ENCODE results near the gene CPS1. TPM values are rescaled to one million over a fixed set of nuclear protein-coding genes. Genes with fewer than 3 reads are reported as not detected.

CPS1 gene
- total RNA-seq, 1 donor from 2014 or later: 3.7 TPM

DNA sequence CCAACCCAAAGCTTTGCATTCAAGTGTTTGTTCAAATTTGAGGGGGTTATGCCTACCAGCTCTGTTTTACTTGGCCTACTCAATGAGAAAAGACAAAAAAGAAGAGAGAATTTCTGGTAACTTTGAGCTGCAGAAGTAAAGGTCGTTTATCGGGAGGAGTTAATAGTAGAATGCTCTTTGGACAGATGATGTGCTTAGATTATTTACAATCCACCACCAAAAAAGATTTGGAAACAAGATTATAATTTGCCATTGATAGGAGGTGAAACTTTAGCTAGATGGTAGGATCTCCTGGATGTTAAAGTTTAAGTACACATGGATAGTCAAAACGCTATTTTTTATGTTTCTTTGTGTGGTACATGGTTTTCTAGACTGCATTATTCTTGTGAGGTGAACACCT, 24.9 kb upstream of the CPS1 start:
- H3K9me3 ChIP-seq (ENCODE audit: control insufficient read depth in 3 of 3, low read length in 3 of 3): no peaks in the 10 kb centered on the region
- H3K9ac ChIP-seq (ENCODE audit: low read depth in 1 of 3, low read length in 3 of 3): no peak overlapping the region
- H3K36me3 ChIP-seq (ENCODE audit: control insufficient read depth in 3 of 3, insufficient read depth in 3 of 3, low read length in 3 of 3): no peaks in the 10 kb centered on the region
- no peak overlapping the region for H3K4me3 ChIP-seq (ENCODE audit: low read length in 3 of 3)
- no peaks in the 10 kb centered on the region for H3K4me1 ChIP-seq (ENCODE audit: control insufficient read depth in 3 of 3, insufficient read depth in 3 of 3, low read length in 3 of 3)
- H3K27me3 ChIP-seq (ENCODE audit: control insufficient read depth in 3 of 3, insufficient read depth in 3 of 3, low read length in 3 of 3): no peaks in the 10 kb centered on the region
- H3K27ac ChIP-seq (ENCODE audit: low read depth, low read length): no peak overlapping the region

- no peak overlapping the region for H3K9ac ChIP-seq (ENCODE audit: low read depth in 1 of 3, low read length in 3 of 3)
- H3K9me3 ChIP-seq (ENCODE audit: control insufficient read depth in 3 of 3, low read length in 3 of 3): no peaks in the 10 kb centered on the region
- no peaks in the 10 kb centered on the region for H3K4me1 ChIP-seq (ENCODE audit: control insufficient read depth in 3 of 3, insufficient read depth in 3 of 3, low read length in 3 of 3)
Observed at GRCh38 chr2:210533389-210533788, 23.0 kb upstream of the CPS1 start.

GRCh38 chr2:210534879-210535278, 21.5 kb upstream of the CPS1 start:
- Histone ChIP-seq H3K4me3 (ENCODE audit: low read length in 3 of 3) (no peak overlapping the region), H3K27ac (ENCODE audit: low read depth, low read length) (no peak overlapping the region), H3K27me3 (ENCODE audit: control insufficient read depth in 3 of 3, insufficient read depth in 3 of 3, low read length in 3 of 3) (no peaks in the 10 kb centered on the region), H3K9me3 (ENCODE audit: control insufficient read depth in 3 of 3, low read length in 3 of 3) (no peaks in the 10 kb centered on the region), H3K4me1 (ENCODE audit: control insufficient read depth in 3 of 3, insufficient read depth in 3 of 3, low read length in 3 of 3) (no peaks in the 10 kb centered on the region), H3K9ac (ENCODE audit: low read depth in 1 of 3, low read length in 3 of 3) (no peak overlapping the region), H3K36me3 (ENCODE audit: control insufficient read depth in 3 of 3, insufficient read depth in 3 of 3, low read length in 3 of 3) (no peaks in the 10 kb centered on the region)

More at GRCh38 chr2:210533389-210533788, 23.0 kb upstream of the CPS1 start:
- H3K36me3 ChIP-seq (ENCODE audit: control insufficient read depth in 3 of 3, insufficient read depth in 3 of 3, low read length in 3 of 3): no peaks in the 10 kb centered on the region
- no peak overlapping the region for H3K27ac ChIP-seq (ENCODE audit: low read depth, low read length)
- H3K27me3 ChIP-seq (ENCODE audit: control insufficient read depth in 3 of 3, insufficient read depth in 3 of 3, low read length in 3 of 3): no peaks in the 10 kb centered on the region
- H3K4me3 ChIP-seq (ENCODE audit: low read length in 3 of 3): no peak overlapping the region

- no peaks in the 10 kb centered on the region for H3K4me1 ChIP-seq (ENCODE audit: control insufficient read depth in 3 of 3, insufficient read depth in 3 of 3, low read length in 3 of 3)
- H3K27ac ChIP-seq (ENCODE audit: low read depth, low read length): no peak overlapping the region
- H3K4me3 ChIP-seq (ENCODE audit: low read length in 3 of 3): no peak overlapping the region
- H3K27me3 ChIP-seq (ENCODE audit: control insufficient read depth in 3 of 3, insufficient read depth in 3 of 3, low read length in 3 of 3): no peaks in the 10 kb centered on the region
- no peaks in the 10 kb centered on the region for H3K36me3 ChIP-seq (ENCODE audit: control insufficient read depth in 3 of 3, insufficient read depth in 3 of 3, low read length in 3 of 3)
- H3K9me3 ChIP-seq (ENCODE audit: control insufficient read depth in 3 of 3, low read length in 3 of 3): no peaks in the 10 kb centered on the region
- H3K9ac ChIP-seq (ENCODE audit: low read depth in 1 of 3, low read length in 3 of 3): no peak overlapping the region
Observed at GRCh38 chr2:210536973-210537650, 19.3 kb upstream of the CPS1 start.

GRCh38 chr2:210539035-210539434, 17.4 kb upstream of the CPS1 start:
- H3K36me3 ChIP-seq (ENCODE audit: control insufficient read depth in 3 of 3, insufficient read depth in 3 of 3, low read length in 3 of 3): no peaks in the 10 kb centered on the region
- no peaks in the 10 kb centered on the region for H3K27me3 ChIP-seq (ENCODE audit: control insufficient read depth in 3 of 3, insufficient read depth in 3 of 3, low read length in 3 of 3)
- H3K9me3 ChIP-seq (ENCODE audit: control insufficient read depth in 3 of 3, low read length in 3 of 3): no peaks in the 10 kb centered on the region
- H3K27ac ChIP-seq (ENCODE audit: low read depth, low read length): no peak overlapping the region
- no peak overlapping the region for H3K9ac ChIP-seq (ENCODE audit: low read depth in 1 of 3, low read length in 3 of 3)
- H3K4me3 ChIP-seq (ENCODE audit: low read length in 3 of 3): no peak overlapping the region
- no peaks in the 10 kb centered on the region for H3K4me1 ChIP-seq (ENCODE audit: control insufficient read depth in 3 of 3, insufficient read depth in 3 of 3, low read length in 3 of 3)

DNA sequence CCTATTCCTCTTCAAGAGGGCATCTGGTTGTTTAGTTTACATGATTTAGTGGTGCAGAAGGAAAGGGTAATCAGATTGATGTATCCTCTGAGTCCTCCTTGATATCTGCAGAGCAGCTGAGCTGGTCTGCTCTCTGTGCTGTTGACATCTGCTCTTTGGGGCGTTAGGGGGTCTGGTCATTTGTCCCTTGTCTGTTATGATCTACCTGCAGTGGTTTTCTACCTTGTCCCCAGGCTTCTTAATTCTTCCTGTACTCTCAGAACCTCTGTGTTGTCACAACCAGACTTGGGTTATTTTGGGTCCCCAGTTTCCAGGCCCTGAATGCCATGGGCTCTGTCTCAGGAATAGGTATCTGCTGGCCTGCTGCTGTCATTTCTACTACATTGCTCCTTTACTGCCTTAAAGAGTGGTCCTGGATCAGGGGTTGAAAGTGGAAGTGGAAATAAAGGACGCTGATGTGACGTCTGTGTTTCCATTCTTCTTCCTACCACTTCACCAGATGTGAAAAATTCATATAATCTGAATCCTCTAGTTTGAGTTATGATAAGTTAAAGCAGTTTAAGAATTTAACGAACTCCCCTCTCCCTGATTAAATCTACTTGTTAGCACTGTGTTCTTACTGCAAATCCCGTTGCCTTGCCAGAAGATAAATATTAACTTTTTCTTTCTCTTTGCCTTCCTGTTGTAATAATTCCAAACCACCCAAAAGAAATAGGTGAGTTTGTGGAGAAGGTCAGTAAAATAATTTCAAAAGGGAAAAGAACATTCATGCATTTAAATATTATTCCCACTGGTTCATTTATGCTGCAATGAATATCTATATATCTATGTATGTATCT, 16.6 kb upstream of the CPS1 start:
- Histone ChIP-seq H3K9ac (ENCODE audit: low read depth in 1 of 3, low read length in 3 of 3) (no peak overlapping the region), H3K27ac (ENCODE audit: low read depth, low read length) (no peak overlapping the region), H3K4me3 (ENCODE audit: low read length in 3 of 3) (no peak overlapping the region), H3K27me3 (ENCODE audit: control insufficient read depth in 3 of 3, insufficient read depth in 3 of 3, low read length in 3 of 3) (no peaks in the 10 kb centered on the region), H3K4me1 (ENCODE audit: control insufficient read depth in 3 of 3, insufficient read depth in 3 of 3, low read length in 3 of 3) (no peaks in the 10 kb centered on the region), H3K36me3 (ENCODE audit: control insufficient read depth in 3 of 3, insufficient read depth in 3 of 3, low read length in 3 of 3) (no peaks in the 10 kb centered on the region), H3K9me3 (ENCODE audit: control insufficient read depth in 3 of 3, low read length in 3 of 3) (no peaks in the 10 kb centered on the region)

DNA sequence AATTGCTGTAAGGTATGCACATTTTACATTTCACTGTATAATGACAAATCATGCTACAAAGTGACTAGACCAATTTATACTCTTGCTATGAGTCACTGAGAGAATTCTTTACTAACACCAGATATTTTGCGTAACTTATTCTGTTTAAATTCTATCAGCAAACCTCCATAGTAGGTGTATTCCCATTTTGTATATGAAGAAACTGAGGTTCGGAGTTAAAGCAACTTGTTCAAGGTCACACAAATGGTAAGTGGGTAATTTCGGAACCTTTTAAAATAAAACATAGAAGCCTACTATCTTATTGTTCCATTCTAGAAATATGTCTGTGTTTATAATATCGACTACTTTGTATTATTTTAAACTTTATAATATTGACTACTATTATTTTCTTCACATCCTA, 15.9 kb upstream of the CPS1 start:
- no peak overlapping the region for H3K9ac ChIP-seq (ENCODE audit: low read depth in 1 of 3, low read length in 3 of 3)
- no peak overlapping the region for H3K27ac ChIP-seq (ENCODE audit: low read depth, low read length)
- H3K4me3 ChIP-seq (ENCODE audit: low read length in 3 of 3): no peak overlapping the region
- no peaks in the 10 kb centered on the region for H3K36me3 ChIP-seq (ENCODE audit: control insufficient read depth in 3 of 3, insufficient read depth in 3 of 3, low read length in 3 of 3)
- no peaks in the 10 kb centered on the region for H3K4me1 ChIP-seq (ENCODE audit: control insufficient read depth in 3 of 3, insufficient read depth in 3 of 3, low read length in 3 of 3)
- H3K27me3 ChIP-seq (ENCODE audit: control insufficient read depth in 3 of 3, insufficient read depth in 3 of 3, low read length in 3 of 3): no peaks in the 10 kb centered on the region
- no peaks in the 10 kb centered on the region for H3K9me3 ChIP-seq (ENCODE audit: control insufficient read depth in 3 of 3, low read length in 3 of 3)

DNA sequence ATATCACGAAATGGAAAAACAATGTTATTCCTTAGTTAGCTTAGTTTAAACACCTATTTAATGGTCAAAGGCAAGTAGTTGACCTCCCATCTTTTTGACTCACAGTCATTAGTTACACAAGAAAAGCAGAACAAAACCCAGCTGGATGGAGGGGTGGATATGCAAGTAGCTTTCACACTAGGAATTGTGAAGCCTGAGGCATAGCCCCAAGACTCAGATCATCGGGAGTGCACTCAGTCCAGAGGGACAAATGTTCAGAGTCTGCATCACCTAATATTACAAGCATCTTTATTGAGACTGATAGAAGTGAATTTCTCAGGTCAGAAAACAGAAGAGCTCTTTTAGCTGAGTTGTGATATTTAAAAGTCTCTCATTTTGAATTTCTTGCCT, 15.5 kb upstream of the CPS1 start:
- no peak overlapping the region for H3K9ac ChIP-seq (ENCODE audit: low read depth in 1 of 3, low read length in 3 of 3)

DNA sequence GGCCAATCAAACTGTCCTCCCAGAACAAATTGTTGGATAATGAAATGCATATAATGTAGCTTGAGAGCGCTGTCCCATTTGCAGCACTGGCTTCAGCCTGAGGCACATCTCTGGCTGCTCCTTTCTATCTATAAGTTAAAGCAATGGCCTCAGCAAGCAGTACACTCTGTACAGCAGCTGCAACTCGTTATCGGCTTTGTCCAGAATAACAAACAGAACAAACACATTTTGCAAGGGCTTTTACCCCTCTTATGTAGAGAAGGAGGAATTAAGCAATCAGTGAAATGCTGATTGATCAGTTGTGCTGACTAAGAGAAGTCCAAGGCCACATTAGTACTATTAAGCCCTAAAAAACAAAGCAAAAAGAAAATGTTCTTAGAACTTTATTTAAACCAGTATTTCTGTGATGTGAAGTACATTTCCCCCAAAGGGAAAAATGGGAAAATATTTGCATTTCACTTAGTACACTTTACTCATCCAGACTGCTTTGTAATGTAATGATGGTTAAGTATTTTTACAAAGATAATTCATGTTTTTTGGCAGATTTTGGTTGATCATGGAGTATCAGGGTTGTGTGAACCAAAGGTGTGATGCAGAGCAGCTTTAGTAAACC, 15.0 kb upstream of the CPS1 start:
- no peak overlapping the region for H3K4me3 ChIP-seq (ENCODE audit: low read length in 3 of 3)
- no peaks in the 10 kb centered on the region for H3K36me3 ChIP-seq (ENCODE audit: control insufficient read depth in 3 of 3, insufficient read depth in 3 of 3, low read length in 3 of 3)
- no peak overlapping the region for H3K9ac ChIP-seq (ENCODE audit: low read depth in 1 of 3, low read length in 3 of 3)
- no peak overlapping the region for H3K27ac ChIP-seq (ENCODE audit: low read depth, low read length)
- H3K9me3 ChIP-seq (ENCODE audit: control insufficient read depth in 3 of 3, low read length in 3 of 3): no peaks in the 10 kb centered on the region
- no peaks in the 10 kb centered on the region for H3K27me3 ChIP-seq (ENCODE audit: control insufficient read depth in 3 of 3, insufficient read depth in 3 of 3, low read length in 3 of 3)
- no peaks in the 10 kb centered on the region for H3K4me1 ChIP-seq (ENCODE audit: control insufficient read depth in 3 of 3, insufficient read depth in 3 of 3, low read length in 3 of 3)

More for the DNA sequence above, 15.5 kb upstream of the CPS1 start:
- Histone ChIP-seq H3K9me3 (ENCODE audit: control insufficient read depth in 3 of 3, low read length in 3 of 3) (no peaks in the 10 kb centered on the region), H3K27me3 (ENCODE audit: control insufficient read depth in 3 of 3, insufficient read depth in 3 of 3, low read length in 3 of 3) (no peaks in the 10 kb centered on the region), H3K36me3 (ENCODE audit: control insufficient read depth in 3 of 3, insufficient read depth in 3 of 3, low read length in 3 of 3) (no peaks in the 10 kb centered on the region), H3K4me3 (ENCODE audit: low read length in 3 of 3) (no peak overlapping the region), H3K27ac (ENCODE audit: low read depth, low read length) (no peak overlapping the region), H3K4me1 (ENCODE audit: control insufficient read depth in 3 of 3, insufficient read depth in 3 of 3, low read length in 3 of 3) (no peaks in the 10 kb centered on the region)

- H3K27me3 ChIP-seq (ENCODE audit: control insufficient read depth in 3 of 3, insufficient read depth in 3 of 3, low read length in 3 of 3): no peaks in the 10 kb centered on the region
- H3K4me1 ChIP-seq (ENCODE audit: control insufficient read depth in 3 of 3, insufficient read depth in 3 of 3, low read length in 3 of 3): no peaks in the 10 kb centered on the region
- H3K27ac ChIP-seq (ENCODE audit: low read depth, low read length): no peak overlapping the region
- no peaks in the 10 kb centered on the region for H3K36me3 ChIP-seq (ENCODE audit: control insufficient read depth in 3 of 3, insufficient read depth in 3 of 3, low read length in 3 of 3)
- no peaks in the 10 kb centered on the region for H3K9me3 ChIP-seq (ENCODE audit: control insufficient read depth in 3 of 3, low read length in 3 of 3)
- H3K4me3 ChIP-seq (ENCODE audit: low read length in 3 of 3): no peak overlapping the region
- no peak overlapping the region for H3K9ac ChIP-seq (ENCODE audit: low read depth in 1 of 3, low read length in 3 of 3)
Observed at GRCh38 chr2:210544007-210544590, 12.3 kb upstream of the CPS1 start.
